HG02571 (cell line): Measurements from ENCODE around the gene SLC3A2.
"Not testable (repeated sequence)": the region's sequence is repeated elsewhere in the genome, so short reads cannot be mapped to it uniquely, and the experiment has no call there.

ENCODE experiments used
- ATAC-seq: cut with Tn5 transposase; IDR thresholded peaks from one replicate; pipeline ENCODE4 v1.9.1; 2021; ENCODE audit warnings: mild to moderate bottlenecking, moderate library complexity; ENCODE audit not compliant: unreplicated experiment

The SLC3A2 gene

DNA sequence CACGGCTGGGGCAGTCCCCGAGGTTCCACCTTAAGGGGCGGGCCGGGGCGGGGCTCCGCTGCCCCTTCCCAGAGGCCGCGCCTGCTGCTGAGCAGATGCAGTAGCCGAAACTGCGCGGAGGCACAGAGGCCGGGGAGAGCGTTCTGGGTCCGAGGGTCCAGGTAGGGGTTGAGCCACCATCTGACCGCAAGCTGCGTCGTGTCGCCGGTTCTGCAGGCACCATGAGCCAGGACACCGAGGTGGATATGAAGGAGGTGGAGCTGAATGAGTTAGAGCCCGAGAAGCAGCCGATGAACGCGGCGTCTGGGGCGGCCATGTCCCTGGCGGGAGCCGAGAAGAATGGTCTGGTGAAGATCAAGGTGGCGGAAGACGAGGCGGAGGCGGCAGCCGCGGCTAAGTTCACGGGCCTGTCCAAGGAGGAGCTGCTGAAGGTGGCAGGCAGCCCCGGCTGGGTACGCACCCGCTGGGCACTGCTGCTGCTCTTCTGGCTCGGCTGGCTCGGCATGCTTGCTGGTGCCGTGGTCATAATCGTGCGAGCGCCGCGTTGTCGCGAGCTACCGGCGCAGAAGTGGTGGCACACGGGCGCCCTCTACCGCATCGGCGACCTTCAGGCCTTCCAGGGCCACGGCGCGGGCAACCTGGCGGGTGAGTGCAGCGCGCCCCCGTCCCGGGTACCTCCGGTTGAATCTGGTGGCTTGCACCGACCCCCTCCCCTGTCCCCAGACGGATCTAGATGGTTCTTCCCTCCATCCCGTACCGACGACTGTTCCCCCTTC lies at the start of gene SLC3A2:
SLC3A2 (plus strand) TSS at position 94 of the 776 bp plus-strand sequence; CDS start at position 222, 128 bp downstream.
- ATAC-seq = peak; percentile 65

DNA sequence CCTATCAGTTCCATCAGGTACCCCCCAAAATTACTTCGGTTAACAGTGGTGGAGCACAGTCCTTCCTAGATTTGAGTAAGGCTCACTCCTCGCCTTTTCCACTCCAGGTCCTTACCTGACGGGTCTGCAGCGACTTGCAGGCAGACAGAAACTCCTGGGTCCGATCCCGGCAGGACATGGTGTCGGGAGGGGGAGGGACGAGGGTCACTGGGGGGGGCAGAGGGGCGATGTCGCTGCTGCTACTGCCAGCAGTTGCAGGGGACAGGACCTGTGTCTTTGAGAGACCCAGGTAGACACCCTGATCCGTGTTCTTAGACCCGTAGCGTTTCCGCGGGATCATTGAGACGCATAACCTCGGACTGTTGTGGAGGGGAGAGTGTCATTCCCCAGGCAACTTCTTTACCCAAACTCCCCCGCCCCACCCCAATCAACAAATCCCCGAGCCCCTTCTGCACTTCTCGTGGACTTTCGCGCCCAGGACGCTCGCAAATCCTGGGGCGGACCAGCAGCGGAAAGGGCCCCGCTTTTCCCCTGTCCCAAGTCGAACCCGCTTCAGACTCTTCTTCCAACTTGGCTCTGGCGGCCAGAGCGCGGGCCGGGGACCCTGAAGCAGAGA lies 49.7 kb upstream of the SLC3A2 start:
- ATAC-seq = no peak

DNA sequence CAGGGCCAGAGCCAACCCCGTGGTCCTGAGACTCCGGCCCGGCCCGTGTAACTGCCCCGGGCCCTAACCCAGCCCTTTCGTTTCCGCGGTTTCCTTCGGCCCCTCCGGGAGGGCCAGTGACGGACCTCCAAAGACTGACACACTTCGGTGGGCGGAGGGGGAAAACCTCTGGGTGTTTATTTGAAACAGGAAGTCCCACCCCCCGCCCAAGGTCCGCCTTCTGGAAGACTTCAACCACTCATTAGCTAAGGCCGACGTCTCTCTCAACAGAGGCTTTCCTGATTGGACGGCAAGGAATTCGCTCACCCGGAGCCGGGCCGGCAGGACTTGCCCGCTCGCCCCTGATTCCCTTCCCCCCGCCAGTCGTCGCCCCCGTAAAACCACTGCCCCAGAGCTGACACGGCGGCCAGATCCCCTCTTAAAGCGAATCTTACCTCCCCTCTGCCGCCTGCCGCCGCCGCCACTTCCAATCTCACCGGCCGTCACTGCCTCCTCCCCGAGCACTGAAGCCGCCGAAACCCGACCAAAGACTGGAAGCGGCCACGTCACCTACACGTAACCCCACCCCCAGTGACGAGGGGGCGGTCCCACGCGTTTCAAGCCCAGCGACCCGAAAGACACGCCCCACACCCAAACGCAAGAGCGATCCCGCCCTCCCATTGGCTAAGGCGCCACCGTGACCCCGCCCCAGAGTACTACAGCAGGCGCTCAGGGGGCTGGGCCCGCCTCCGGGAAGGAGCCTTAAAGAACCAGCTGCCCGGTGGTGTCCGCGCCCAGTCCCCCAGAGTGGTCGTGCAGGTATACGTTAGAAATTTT lies 49.0 kb upstream of the SLC3A2 start, which contains the start of gene STX5:
STX5 (minus strand) TSS at position 532 of the 816 bp plus-strand sequence. CDS start 808 bp downstream, outside the sequence.
- ATAC-seq = peak; percentile 81

DNA sequence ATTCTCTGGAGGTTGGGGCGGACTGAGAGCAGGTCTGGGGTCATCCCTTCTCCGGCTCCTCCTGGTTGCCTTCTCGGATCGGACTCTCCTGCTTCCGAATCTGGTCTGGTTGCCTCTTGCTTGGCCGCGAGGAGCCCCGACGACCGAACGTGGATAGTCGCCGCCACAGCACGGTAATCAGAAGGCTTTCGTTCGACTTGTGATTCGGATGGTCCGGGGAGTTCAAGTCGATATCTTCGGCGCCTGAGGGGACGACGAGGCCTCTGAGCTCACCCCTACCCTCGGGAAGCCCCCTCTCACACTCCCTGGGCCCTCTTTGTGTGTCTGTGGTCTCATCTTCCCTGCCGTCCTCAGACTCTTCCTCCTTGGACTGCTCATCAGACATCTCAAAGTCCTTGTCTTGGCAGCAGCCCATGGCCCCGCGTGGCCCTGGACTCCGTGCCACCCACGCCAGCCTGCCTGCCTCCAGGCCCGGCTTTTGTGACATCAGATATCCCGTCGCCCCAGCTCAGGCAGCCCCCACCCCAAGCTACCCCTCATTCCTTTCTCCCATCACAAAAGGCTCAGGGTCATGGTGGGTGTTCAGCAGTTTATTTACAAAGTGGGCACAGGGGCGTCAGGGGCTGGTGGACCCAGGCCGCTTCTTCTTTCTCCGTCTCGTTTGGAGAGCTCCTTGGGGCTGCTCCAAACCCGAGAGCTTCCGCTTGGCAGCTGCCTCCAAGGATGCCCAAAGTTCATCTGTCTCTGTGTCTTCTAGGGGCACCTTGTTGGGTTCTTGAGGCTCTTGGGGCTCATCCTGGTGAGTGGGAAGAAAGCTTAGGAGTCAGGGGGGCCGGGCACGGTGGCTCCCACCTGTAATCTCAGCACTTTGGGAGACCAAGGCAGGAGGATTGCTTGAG lies 48.1 kb upstream of the SLC3A2 start, which contains the start of gene TEX54:
TEX54 (minus strand) TSS at position 506 of the 899 bp plus-strand sequence.
- peak; percentile 3 for ATAC-seq

DNA sequence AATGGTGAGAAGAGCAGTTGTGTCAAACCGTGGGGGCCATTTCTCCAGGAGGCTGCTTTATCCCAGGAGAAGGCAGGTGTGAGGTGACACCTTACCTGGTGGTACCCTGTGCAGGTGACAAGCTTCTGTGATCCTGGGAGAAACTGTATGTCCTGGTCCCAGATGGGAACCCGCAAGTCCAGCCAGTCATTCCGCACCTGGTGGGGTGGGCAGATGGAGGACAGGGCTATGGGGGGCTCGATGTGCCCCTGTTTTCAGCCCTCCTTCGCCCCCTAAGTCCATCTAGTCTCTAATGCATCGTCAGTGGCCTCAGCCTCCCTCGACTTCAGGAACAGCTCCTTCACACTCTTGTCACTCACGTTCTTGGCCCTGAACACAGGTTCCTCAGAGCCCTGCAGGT lies 45.4 kb upstream of the SLC3A2 start:
- no peak for ATAC-seq

DNA sequence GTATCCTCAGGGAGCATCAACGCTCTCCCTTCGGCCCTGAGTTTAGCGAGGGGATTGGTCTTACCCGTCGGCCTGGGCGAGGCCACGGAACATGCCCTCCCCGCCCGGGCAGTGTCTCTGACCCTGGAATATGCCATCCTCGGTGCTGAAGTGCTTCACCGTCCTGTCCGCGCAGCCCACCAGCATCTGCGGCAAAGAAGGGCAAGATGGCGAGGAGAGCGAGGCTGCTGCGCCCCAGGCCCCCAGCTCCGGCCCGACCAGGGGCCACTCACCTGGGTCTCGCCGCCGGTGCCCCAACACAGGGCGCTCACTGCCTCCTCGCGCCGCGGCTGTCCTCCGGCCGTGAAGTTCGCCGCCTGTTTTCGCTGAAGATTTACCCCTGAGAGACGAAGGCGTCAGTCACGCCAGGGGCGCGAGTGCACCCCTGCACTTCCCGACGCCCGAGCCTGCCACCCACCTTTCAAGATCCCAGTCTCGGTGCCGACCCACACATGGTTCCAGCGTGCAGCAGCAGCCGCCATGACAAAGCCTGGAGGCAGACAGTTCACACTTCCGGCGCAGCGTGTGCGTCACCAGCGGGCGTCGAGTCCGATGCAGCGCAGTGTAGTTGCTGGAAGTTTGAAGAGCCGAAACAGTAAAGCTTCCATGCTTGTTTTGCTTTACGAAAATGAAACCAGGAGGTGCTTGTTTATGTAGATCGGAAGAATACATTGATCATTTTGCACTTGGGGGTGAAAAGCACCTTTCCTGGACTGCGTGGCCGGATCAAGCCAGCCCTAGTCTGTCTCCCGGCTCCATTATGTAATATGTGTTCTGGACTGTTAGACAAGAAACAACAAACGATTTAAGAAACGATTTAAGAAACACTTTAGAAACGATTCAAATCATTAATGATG lies 41.4 kb upstream of the SLC3A2 start, which contains the start of gene WDR74:
WDR74 (minus strand) TSS at position 541 of the 896 bp plus-strand sequence; CDS start at position 521, 20 bp downstream.
- peak; percentile 40 for ATAC-seq

DNA sequence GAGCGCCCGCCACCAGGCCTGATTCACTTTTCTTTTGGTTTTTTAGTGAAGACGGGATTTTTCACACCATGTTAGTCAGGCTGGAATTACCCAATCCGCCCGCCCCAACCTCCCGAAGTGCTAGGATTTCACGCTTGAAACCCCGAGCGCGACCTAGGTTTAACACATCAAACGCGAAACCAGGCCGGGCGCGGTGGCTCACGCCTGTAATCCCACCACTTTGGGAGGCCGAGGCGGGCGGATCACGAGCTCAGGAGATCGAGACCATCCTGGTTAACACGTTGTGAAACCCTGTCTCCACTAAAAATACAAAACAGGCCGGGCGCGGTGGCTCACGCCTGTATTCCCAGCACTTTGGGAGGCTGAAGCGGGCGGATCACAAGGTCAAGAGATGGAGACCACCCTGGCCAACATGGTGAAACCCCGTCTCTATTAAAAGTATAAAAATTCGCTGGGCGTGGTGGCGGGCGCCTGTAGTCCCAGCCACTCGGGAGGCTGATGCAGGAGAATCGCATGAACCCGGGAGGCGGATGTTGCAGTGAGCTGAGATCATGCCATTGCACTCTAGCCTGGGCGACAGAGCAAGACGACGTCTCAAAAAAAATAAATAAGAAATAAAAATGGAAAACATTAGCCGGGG lies 39.9 kb upstream of the SLC3A2 start:
- peak; percentile 6 for ATAC-seq

DNA sequence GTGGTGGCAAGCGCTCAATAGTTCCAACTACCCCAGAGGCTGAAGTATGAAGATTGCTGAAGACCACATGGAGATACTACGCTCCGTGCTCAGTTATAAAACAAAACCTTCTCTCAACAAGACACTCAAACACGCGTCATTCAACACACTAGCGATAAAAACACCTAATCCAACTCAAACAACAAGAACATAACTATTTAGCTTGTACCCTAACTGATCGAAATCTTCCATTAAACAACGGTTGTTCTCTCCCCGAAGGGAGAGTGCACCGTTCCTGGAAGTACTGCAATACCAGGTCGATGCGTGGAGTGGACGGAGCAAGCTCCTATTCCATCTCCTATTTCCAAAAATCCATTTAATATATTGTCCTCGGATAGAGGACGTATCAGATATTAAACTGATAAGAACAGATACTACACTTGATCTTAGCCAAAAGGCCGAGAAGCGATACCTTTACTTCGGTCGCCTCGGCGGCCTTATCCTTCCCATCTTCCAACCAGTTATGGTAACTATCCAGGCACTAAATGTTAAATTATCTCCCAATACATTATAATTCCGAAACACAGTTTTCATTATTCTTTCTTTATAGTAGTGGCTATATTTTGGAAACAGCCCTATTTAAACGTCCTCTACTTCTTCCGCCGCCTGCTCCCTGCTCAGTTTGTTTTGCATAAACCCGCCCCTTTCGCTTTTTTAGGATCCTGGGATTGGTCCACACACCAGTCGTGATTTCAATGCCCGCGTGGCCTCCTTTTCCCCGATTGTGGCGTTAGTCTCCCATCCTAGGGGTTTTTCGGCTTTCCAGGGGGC lies 39.1 kb upstream of the SLC3A2 start:
- peak; percentile 44 for ATAC-seq

DNA sequence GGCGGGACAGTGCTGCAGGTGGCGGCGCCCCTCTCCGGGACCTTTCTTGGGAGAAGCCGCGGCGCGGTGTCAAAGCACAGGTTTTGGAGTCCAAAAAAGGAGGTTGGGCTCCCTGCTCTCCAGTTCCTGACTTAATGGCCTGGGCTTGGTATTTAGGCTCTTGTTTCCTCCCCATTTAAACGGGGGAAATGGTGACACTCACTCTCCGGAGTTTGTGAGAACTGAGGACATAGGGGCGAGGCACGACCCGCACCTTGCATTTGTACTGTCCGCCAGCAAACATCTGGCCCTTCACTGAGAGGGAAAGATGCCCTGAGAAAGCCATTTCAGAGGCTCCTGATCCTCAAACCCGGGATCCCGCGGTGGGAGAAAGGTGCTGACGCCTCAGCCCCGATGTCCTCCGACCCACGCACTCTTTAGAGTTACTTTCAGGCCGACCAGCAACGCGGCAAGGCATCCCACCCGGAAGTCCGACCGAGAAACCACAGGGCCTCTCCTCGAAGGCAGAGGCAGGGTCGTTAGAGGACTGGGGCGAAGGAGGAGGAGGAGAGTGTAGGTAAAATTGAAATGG lies 38.4 kb upstream of the SLC3A2 start:
- no peak for ATAC-seq

DNA sequence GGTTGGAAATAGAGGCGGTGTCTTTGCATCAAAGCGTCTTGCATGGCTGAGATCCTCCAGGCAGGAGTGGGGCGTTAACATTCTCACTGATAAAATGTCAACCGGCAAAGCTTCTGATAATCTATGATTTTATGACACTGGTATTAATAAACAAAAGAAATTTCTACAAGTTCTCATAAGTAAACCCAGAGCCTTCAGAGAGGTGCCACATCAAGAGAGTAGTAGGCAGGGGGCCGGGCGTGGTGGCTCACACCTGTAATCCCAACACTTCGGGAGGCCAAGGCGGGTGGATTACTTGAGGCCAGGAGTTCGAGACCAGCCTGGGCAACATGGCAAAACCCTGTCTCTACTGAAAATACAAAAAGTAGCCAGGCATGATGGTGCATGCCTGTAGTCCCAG lies 37.8 kb upstream of the SLC3A2 start:
- ATAC-seq = not testable (repeated sequence)

DNA sequence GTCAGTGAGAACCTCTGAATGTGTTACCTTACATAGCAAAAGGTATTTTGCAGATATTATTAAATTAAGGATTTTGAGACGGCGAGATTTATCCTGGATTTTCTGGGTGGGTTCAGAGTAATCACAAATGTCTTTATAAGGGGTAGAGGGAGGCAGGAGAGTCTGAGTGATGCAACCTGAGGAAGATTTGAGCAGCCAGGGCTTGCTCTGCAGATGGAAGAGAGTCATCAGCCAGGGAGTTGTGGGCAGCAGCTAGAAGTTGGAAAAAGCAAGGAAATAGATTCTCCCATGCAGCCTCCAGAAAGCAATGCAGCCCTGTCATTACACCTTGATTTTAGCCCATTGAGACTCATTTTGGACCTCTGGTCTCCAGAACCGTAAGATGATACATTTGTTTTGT lies 37.2 kb upstream of the SLC3A2 start:
- ATAC-seq = no peak

DNA sequence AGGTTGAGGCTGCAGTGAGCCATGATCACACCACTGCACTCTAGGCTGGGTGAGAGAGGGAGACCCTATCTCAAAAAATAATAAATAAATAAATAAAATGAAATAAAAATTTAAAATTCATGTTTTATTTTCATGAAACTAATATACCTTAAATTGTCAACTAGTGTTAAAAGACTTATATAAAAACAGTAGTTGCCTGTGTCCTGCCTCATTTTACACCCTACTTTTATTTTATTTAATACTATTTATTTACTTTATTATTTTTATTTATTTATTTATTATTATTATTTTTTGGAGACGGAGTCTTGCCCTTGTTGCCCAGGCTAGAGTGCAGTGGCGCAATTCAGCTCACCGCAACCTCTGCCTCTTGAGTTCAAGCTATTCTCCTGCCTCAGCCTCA lies 36.5 kb upstream of the SLC3A2 start:
- no peak for ATAC-seq

DNA sequence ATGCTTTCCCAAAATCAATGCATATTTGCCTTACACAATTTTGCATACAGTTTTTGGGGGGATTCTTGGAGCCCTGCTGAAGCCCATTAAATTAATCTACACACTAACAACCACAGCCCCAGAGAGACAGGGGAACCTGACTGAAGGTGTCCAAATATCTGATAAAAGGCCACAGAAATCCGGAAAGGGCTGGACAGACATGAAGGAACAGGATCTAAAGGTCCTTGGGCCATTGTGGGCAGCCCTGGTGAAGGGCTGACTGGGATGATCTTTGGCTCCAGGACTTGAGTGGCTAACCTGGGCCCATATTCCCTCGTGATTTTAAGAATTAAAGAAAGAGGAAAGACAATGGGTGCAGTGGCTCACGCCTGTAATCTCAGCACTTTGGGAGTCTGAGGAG lies 34.5 kb upstream of the SLC3A2 start:
- ATAC-seq = no peak

DNA sequence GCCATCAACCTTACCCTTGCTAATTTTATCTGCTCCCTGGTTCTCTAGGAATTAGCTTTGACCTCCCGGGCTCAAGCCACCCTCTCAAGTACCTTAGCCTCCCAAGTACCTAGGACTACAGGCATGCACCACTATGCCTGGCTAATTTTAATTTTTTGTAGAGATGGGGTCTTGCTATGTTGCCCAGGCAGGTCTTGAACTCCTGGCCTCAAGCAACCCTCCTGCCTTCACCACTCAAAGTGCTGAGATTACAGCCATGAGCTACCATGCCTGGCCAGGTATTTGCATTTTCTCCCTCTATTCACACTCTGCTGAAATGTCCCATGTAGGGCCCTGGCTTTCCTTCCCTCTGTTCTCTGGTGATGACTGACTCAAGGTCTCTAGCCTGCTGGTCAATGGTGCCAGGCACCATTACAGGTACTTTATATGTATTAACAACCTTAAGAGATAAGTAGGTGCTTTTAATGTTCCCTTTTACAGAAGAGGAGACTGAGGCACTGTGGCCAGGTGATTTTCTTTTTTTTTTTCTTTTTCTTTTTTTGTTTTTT lies 32.9 kb upstream of the SLC3A2 start:
- no peak for ATAC-seq

DNA sequence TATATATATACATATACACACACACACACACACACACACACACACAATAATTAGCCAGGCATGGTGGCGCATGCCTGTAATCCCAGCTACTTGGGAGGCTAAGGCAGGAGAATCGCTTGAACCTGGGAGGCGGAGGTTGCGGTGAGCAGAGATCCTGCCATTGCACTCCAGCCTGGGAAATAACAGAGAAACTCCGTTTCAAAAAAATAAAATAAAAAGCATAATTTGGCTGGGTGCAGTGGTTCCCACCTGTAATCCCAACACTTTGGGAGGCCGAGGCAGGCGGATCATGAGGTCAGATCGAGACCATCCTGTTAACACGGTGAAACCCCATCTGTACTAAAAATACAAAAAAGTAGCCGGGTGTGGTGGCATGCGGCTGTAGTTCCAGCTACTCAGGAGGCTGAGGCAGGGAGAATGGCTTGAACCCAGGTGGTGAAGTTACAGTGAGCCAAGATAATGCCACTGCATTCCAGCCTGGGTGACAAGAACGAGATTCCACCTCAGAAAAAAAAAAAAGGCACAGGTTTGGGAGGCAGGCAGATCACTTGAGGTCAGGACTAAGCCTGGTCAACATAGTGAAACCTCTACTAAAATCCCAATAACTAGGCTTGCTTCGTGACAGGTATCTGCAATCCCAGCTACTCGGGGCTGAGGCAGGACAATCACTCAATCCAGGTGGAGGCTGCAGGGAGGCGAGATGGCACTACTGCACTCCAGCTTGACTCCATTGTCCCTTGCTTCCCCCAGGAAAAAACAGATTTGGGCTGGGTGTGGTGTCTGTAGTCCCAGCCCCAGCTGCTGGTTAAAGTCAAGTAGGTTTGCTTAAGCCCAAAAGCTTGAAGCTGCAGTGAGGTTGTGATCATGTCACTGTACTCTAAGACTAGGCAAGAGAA lies 29.5 kb upstream of the SLC3A2 start:
- no peak for ATAC-seq

DNA sequence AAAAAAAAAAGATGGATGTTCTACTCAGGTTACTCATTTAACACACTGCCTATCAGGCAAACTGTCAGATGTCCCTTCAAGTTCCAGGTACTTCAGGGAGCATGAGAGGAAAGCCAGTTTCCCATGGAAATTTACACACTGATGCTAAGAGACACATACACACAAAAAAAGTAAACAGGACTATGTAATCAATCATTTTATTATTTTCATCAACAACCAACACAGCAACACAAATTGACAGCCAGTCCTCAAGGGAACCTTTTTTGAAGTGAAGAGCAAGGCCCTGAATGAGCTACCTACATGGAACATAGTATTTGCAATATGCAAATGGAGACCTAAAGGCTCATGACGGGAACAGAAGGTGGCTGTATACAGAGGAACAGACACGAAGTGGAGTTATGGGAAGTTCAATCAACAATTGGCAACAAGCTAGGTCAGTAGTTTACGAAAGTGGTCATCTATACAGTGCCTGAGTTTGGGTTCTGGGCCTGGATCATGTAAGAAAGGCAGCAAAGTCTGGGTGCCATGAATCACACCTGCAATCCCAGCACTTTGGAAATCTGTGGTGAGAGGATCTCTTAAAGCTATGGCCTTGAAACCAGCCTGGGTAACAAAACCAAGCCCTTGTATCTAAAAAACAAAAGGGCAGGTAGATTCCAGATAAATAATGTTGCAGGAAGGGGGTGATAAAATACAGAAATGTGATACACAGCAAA lies 28.7 kb upstream of the SLC3A2 start:
- ATAC-seq = no peak
